ENCODE data around the gene GPR137B. TPM values are rescaled to one million over a fixed set of nuclear protein-coding genes. Genes with fewer than 3 reads are reported as not detected.

The GPR137B gene
- total and polyA plus RNA-seq, 2 of the 8 experiments (the other 6 are each of a cell fraction or from before 2014, with no cell fraction given) = 6.9 to 7.7 TPM

DNA sequence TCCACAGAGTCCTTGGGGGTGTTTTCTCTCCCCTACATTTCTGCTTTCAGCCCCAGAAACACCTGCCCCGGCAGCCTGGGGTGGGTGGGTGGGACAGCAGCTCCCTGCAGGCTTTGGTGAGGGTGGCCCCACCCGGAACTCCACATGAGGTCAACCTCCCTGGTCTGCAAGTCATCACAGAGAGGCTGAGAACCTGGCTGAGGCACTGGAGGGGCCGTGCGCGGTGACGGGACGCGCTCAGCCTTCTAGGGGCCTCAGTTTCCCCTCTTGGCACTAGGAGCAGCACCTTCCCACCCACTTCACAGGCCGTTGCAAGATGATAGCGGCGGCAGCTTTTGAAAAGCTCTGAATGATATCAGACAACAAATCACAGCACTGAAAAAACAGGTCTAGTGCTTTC, 39.7 kb upstream of the GPR137B start:
- Histone ChIP-seq H3K14ac (ENCODE audit: insufficient read length) (no peak overlapping the region), H3K27me3 (replicated peaks in 1 of 4; ENCODE audit: control insufficient read depth in 3 of 4, extremely low read depth in 1 of 4, insufficient read depth in 3 of 4, low read length in 3 of 4) (no peaks in the 10 kb centered on the region), H3K27ac (ENCODE audit: low read depth, low read length) (no peak overlapping the region), H4K91ac (replicated peaks; ENCODE audit: insufficient read length, low read length) (peak overlapping the region; percentile 7), H3K56ac (replicated peaks; ENCODE audit: insufficient read length, low read depth, low read length) (no peak overlapping the region), H3K9me3 (ENCODE audit: insufficient read depth in 2 of 2, low read depth in 1 of 2, low read length in 1 of 2) (no peaks in the 10 kb centered on the region), H2BK15ac (ENCODE audit: low read length) (no peak overlapping the region), H3K23ac (ENCODE audit: insufficient read length) (no peak overlapping the region), H3K79me2 (ENCODE audit: control insufficient read depth in 1 of 2, insufficient read depth in 2 of 2, low read length in 2 of 2) (no peaks in the 10 kb centered on the region), H3K36me3 (ENCODE audit: control insufficient read depth in 2 of 4, insufficient read depth in 4 of 4, low read length in 3 of 4) (no peaks in the 10 kb centered on the region), H2AFZ (ENCODE audit: low read length) (0 out of 2 replicates have a peak overlapping the region, but pooled peaks have one; percentile 42), H3K9ac (replicated peaks in 1 of 4; ENCODE audit: extremely low read depth in 1 of 4, low read depth in 3 of 4, low read length in 3 of 4) (no peak overlapping the region), H4K8ac (ENCODE audit: extremely low read depth, insufficient read depth, low read length) (peak overlapping the region; percentile 28; the same call in 1 of the 2 replicates), H3K4ac (replicated peaks; ENCODE audit: insufficient read length, low read depth, low read length) (no peak overlapping the region), H3K18ac (ENCODE audit: extremely low read depth, low read length) (no peak overlapping the region), H4K5ac (ENCODE audit: insufficient read length, low read depth, low read length) (no peak overlapping the region), H2BK20ac (ENCODE audit: low read length) (no peak overlapping the region), H3K79me1 (ENCODE audit: low read depth, low read length) (no peaks in the 10 kb centered on the region), H3K4me1 (replicated peaks in 1 of 4; ENCODE audit: control insufficient read depth in 3 of 4, insufficient read depth in 4 of 4, low read length in 3 of 4) (peaks cover 2 to 9% (median 3%) of the 10 kb centered on the region in 4 experiments; a peak in 6 of 7 replicates), H3K4me3 (ENCODE audit: extremely low read depth in 1 of 4, insufficient read depth in 2 of 4, low read depth in 3 of 4, low read length in 4 of 4) (peak overlapping the region in 2 of 4 experiments; percentile 8 to 41; a peak in 1 of 8 replicates), H4K20me1 (replicated peaks in 1 of 2; ENCODE audit: control insufficient read depth in 1 of 2, insufficient read depth in 2 of 2, low read length in 2 of 2) (peaks cover 0 to 9% of the 10 kb centered on the region in 2 experiments), H2AK5ac (ENCODE audit: low read depth, low read length) (no peak overlapping the region), H2BK5ac (ENCODE audit: low read depth, low read length) (no peak overlapping the region; the same call in 1 of the 2 replicates), H3K4me2 (ENCODE audit: insufficient read depth in 1 of 2, low read depth in 2 of 2, low read length in 2 of 2) (peak overlapping the region; percentile 11 to 58; a peak in 1 of 4 replicates), H3K23me2 (ENCODE audit: low read depth, low read length) (peaks cover 9% of the 10 kb centered on the region; the same call in 1 of the 2 replicates), H2BK12ac (ENCODE audit: low read depth, low read length) (no peak overlapping the region), H2BK120ac (replicated peaks; ENCODE audit: low read depth, low read length) (no peak overlapping the region)
- FAIRE-seq = no peak
- TF ChIP-seq, protein P1, sequence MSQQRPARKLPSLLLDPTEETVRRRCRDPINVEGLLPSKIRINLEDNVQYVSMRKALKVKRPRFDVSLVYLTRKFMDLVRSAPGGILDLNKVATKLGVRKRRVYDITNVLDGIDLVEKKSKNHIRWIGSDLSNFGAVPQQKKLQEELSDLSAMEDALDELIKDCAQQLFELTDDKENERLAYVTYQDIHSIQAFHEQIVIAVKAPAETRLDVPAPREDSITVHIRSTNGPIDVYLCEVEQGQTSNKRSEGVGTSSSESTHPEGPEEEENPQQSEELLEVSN (IDR thresholded peaks at IDR 0.05) = no peak
- no peak for TF ChIP-seq SRF (IDR thresholded peaks at IDR 0.05; ENCODE audit: low read depth, low read length)
- TF ChIP-seq KDM4A (IDR thresholded peaks at IDR 0.05; ENCODE audit: low read depth, low read length, severe bottlenecking) = no peak
- ChIA-PET CTCF (ENCODE audit: partially characterized antibody) (interaction anchor here (0.6 to 3.5 kb wide), 12 partner anchors 9 to 433 kb away, joined by 3 to 21 read pairs (median 4); no protein-coding TSS in a partner anchor), POLR2A (ENCODE audit: partially characterized antibody) (no interaction called here)
- WGBS, 2 experiments (ENCODE audit: extremely low coverage in 1 of 2, insufficient coverage in 1 of 2, insufficient read length in 1 of 2, insufficient replicate concordance in 2 of 2, low coverage in 1 of 2, low lambda C conversion rate in 2 of 2, missing lambda C conversion rate in 1 of 2) = 83% methylated on average over 10 of the region's 11 CpGs; no CpG with 5 or more reads in 1 of the 2 experiments
- DNase-seq (ENCODE audit: low read depth in 1 of 2, low spot score in 2 of 2) = no peak
